ENCODE data around the gene MCM10. TPM values are rescaled to one million over a fixed set of nuclear protein-coding genes. Genes with fewer than 3 reads are reported as not detected.
"Not testable (repeated sequence)": the region's sequence is repeated elsewhere in the genome, so short reads cannot be mapped to it uniquely, and the experiment has no call there.

The MCM10 gene
- polyA plus RNA-seq, 3 donors: 0.06 to 1.6 (median 0.71) TPM

DNA sequence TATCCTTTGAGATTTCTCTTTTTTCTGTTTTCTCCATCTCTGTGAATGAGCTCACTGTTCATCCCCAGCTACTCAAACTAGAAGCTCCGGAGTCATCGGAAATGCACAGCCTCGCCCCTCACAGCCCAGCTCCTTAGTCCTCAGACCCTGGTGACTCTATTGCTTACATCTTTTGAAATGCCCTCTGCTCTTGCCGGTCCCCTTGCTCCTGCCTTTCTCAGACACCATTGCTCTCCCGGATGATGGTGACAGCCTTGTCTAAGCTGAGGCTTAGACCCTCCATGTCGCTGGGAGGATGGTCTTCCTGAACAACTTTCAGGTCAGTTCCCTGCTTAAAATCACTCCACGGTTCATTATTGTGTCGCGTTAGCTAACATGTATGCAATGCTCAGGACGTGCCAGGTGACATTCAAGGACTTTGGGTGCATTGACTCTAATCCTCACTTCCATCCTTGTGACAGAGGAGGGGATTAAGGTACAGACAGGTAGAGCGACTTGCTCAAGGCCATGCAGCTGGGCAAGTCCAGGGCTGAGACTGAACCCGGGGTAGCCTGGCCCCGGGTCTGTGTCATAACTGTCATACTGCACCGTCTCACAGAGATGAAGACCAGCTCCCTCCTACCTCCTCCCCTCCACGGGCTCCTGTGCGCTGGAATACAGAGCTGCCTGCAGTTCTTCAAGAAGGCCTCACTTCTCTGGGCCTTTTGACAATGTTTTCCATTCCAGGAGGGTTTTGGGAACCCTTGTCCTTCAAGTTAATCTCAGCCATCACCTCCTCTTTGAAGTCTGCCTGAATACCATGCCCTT lies 77.1 kb downstream of the MCM10 start:
- H3K27ac ChIP-seq (ENCODE audit: low read depth, low read length): no peak overlapping the region
- 74 to 86% (median 77%) methylated on average over 16 of the region's 16 CpGs for WGBS, 3 donors

DNA sequence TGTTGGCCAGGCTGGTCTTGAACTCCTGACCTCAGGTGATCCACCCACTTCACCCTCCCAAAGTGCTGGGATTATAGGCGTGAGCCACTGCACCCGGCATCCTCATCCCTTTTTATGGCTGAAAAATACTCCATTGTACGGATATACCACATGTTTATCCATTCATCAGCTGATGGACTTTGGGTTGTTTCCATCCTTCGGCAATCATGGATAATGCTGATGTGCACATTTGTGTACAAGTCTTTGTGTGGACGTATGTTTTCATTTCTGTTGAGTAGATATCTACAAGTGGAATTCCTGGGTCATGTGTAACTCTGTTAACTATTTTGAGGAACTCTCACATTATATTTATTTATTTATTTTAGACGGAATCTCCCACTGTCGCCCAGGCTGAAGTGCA lies 78.6 kb downstream of the MCM10 start:
- H3K27ac ChIP-seq (ENCODE audit: low read depth, low read length): no peak overlapping the region
- 92 to 93% (median 92%) methylated on average over 7 of the region's 7 CpGs for WGBS, 3 donors

DNA sequence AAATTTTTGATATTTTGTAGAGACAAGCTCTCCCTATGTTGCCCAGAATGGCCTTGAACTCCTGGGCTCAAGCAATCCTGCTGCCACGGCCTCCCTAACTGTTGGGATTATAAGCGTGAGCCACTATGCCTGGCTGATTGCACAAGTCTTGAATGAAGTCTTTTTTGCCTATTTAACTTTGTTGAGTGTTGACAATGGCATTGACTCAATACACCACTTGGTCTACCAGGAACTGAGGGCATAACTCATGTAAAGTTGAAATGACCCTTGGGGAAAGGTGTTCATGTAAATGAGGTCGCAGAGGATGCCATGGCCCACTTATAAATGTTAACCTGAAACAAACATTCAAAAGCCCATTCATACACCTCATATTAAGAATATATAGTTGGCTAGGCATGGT lies 80.3 kb downstream of the MCM10 start:
- WGBS, 3 donors: 88 to 94% (median 93%) methylated on average over 3 of the region's 3 CpGs

DNA sequence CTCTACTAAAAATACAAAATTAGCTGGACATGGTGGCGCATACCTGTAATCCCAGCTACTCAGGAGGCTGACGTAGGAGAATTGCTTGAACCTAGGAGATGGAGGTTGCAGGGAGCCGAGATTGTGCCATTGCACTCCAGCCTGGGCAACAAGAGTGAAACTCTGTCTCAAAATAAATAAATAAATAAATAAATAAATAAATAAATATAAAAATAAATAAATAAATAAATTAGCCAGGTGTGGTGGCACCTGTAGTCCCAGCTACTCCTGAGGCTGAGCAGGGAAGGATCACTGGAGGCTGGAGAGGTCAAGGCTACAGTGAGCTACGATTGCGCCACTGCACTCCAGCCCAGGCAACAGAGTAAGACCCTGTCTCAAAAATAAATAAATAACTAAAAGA lies 80.9 kb downstream of the MCM10 start:
- WGBS, 3 donors: 82 to 96% (median 95%) methylated on average over 5 of the region's 5 CpGs
- not testable (repeated sequence) for H3K27ac ChIP-seq (ENCODE audit: low read depth, low read length)

More for the DNA sequence above, 80.3 kb downstream of the MCM10 start:
- no peak overlapping the region for H3K27ac ChIP-seq (ENCODE audit: low read depth, low read length)

DNA sequence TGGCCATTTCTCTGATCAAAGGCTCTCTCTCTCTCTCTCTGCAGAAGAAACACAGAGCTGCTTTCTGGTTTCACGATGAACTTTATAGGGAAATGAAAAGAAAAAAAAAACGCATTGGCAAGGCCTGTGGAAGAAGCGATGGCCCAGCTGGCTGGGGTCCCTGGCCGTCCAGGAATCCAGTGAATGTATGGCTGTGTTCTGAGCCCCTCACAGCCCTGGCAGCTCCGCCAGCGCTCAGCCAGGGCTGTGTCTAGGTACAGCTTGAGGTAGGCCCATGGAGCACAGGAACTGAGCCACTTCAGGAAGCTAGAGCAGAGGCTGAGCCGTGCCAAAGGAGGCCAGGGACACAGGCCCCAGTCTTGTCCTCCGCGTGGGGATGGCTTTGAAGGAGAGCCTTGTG lies 85.9 kb downstream of the MCM10 start:
- 79 to 84% (median 84%) methylated on average over 9 of the region's 9 CpGs for WGBS, 3 donors
- H3K27ac ChIP-seq (ENCODE audit: low read depth, low read length): no peak overlapping the region

DNA sequence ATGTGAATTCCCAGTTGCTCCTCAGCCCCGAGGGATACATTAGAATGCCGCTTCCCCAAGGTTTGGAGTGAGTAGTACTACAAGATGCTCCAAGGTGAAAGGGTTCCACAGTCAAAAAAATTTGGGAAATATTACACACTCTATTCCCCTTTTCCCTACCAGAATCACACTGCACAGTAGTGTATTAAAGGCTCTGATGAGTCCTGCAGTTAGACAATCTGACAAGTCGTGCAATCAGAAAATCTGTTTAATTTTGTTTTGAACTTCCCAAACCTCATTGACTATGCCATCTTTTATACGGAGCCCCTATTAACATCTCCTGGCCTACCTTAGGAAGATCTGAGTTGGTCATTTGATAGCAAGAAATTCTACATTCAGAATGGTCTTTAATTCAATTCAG lies 86.4 kb downstream of the MCM10 start:
- H3K27ac ChIP-seq (ENCODE audit: low read depth, low read length): no peak overlapping the region
- 93 to 96% (median 94%) methylated on average over 4 of the region's 4 CpGs for WGBS, 3 donors

DNA sequence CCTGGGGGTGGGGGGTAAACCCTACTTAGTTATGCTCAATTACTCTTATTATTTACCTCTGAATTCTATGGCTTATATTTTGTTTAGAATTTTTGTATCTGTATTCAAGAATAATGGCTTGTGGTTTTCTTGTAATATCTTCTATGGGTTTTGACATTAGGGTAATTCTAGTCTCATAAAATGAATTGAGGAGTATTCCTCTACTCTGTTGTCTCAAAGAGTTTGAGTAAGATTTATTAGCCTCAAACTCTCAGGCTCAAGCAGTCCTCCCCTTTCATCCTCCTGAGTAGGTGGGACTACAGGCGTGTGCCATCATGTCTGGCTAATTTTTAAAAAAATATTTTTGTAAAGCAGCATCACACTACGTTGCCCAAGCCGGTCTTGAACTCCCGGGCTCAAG lies 92.4 kb downstream of the MCM10 start:
- 85 to 91% (median 87%) methylated on average over 4 of the region's 4 CpGs for WGBS, 3 donors

DNA sequence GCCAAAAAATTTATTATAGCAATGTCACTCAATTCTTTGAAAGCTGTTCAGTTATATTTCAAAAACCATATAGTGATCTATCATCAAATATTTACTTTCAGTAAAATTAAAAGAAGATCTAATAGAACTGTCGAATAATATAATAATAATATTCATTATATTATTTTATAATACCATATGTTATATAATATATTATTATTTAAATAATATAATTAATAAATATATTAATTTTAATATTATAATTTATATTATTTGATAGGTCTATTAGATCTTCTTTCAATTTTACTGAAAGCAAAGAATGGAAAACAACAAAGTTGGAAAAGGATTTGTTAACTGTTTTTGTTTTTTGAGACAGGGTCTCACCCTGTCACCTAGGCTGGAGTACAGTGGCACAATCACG lies 95.3 kb downstream of the MCM10 start:
- 80 to 97% (median 90%) methylated on average over 2 of the region's 2 CpGs for WGBS, 3 donors
- no peak overlapping the region for H3K27ac ChIP-seq (ENCODE audit: low read depth, low read length)

More for the DNA sequence above, 92.4 kb downstream of the MCM10 start:
- H3K27ac ChIP-seq (ENCODE audit: low read depth, low read length): no peak overlapping the region

DNA sequence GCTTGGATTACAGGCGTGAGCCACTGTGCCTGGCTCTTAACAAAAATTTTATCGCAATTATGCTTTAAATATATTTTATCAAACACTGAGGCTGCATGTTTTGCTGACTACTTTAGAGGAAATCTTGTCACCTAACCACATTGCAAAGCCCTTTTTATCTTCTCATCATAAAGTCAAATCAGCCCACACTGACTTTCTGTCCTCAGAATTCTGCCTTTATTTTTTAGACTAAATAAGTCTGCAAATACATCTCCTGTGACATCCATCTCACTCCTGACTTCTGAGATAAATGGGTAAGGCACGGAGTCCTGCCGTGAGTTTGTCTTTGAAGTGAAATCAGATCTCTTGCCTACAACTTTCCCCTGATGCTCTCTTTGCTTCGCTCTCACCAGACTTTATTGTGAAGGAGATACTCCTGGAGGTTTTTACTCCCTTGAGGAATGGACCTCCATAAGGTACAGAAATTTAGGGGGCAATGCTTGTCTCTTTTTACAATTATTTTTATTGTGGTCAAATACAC lies 96.3 kb downstream of the MCM10 start:
- 77 to 79% (median 79%) methylated on average over 5 of the region's 5 CpGs for WGBS, 3 donors
- H3K27ac ChIP-seq (ENCODE audit: low read depth, low read length): no peak overlapping the region

Other genes starting within 250 kb of the MCM10 start
- gene CCDC3, start 159.8 kb upstream of the MCM10 start, polyA plus RNA-seq: 10 to 100 TPM in 2 of 3 donors, 1 to 10 TPM in 1; 3.4 to 51.9 (median 21.1) TPM
- 100 to 1,000 TPM in 1 of 3 donors, 10 to 100 TPM in 2; 25.3 to 110 (median 99.8) TPM for gene OPTN, start 61.4 kb upstream of the MCM10 start, polyA plus RNA-seq
- gene UCMA, start 72.8 kb downstream of the MCM10 start, polyA plus RNA-seq: not detected
- gene PHYH, start 138.5 kb downstream of the MCM10 start, polyA plus RNA-seq: 10 to 100 TPM; 16.2 to 71.3 (median 52.1) TPM
- 10 to 100 TPM; 22.9 to 43.0 (median 39.8) TPM for gene SEPHS1, start 186.7 kb downstream of the MCM10 start, polyA plus RNA-seq

All from adipose tissue (tissue), 3 donors.